HL-60 (cell line): ENCODE measurements around the gene RABGAP1L.

Experiments used
- DNase-seq, 2 experiments: peaks; one replicate each; pipeline ENCODE4 v3.0.0-alpha.2; 2010 to 2020; ENCODE audit warnings: low read depth in 1 of 2, low spot score in 1 of 2
- H3K27ac ChIP-seq: fragments of 250-450 bp; sonication (Bioruptor Pico); replicated peaks from 2 replicates; pipeline ENCODE4 v1.5.1; 2020; ENCODE audit warnings: mild to moderate bottlenecking, moderate library complexity
- H3K27me3 ChIP-seq: fragments of 250-450 bp; sonication (Bioruptor Pico); 2 replicates; pipeline ENCODE4 v1.5.1; 2021; ENCODE audit warnings: mild to moderate bottlenecking, moderate library complexity; ENCODE audit not compliant: insufficient read depth, poor library complexity, severe bottlenecking
- H3K4me3 ChIP-seq: replicated peaks from 2 replicates; pipeline ENCODE4 v1.5.1; 2011; ENCODE audit warnings: mild to moderate bottlenecking, control low read depth, low read length; ENCODE audit not compliant: insufficient read depth
- GABPA ChIP-seq: IDR thresholded peaks from 2 replicates; pipeline ENCODE4 v1.6.1; 2012; ENCODE audit warnings: low read depth
- POLR2AphosphoS5 ChIP-seq: IDR thresholded peaks from 2 replicates; pipeline ENCODE4 v1.6.1; 2012; ENCODE audit warnings: low read depth
- SPI1 ChIP-seq: IDR thresholded peaks from 2 replicates; pipeline ENCODE4 v1.6.1; 2012; ENCODE audit warnings: low read depth, mild to moderate bottlenecking, borderline replicate concordance
- TF ChIP-seq, protein P1 (sequence below): IDR thresholded peaks from 2 replicates; pipeline ENCODE4 v1.6.1; 2012; ENCODE audit warnings: low read depth; ENCODE audit not compliant: insufficient replicate concordance
- TF ChIP-seq, protein P2 (sequence below): IDR thresholded peaks from one replicate; pipeline ENCODE4 v1.5.1; 2011; ENCODE audit warnings: low read length, control low read depth, inconsistent platforms; ENCODE audit not compliant: insufficient read depth

The RABGAP1L gene

GRCh38 chr1:174426153-174426552 is 266.8 kb downstream of the RABGAP1L start:
- Histone ChIP-seq H3K27ac (no peak overlapping the region), H3K27me3 (no peaks in the 10 kb centered on the region), H3K4me3 (no peak overlapping the region)
- DNase-seq: no peak
- TF ChIP-seq, protein P1, sequence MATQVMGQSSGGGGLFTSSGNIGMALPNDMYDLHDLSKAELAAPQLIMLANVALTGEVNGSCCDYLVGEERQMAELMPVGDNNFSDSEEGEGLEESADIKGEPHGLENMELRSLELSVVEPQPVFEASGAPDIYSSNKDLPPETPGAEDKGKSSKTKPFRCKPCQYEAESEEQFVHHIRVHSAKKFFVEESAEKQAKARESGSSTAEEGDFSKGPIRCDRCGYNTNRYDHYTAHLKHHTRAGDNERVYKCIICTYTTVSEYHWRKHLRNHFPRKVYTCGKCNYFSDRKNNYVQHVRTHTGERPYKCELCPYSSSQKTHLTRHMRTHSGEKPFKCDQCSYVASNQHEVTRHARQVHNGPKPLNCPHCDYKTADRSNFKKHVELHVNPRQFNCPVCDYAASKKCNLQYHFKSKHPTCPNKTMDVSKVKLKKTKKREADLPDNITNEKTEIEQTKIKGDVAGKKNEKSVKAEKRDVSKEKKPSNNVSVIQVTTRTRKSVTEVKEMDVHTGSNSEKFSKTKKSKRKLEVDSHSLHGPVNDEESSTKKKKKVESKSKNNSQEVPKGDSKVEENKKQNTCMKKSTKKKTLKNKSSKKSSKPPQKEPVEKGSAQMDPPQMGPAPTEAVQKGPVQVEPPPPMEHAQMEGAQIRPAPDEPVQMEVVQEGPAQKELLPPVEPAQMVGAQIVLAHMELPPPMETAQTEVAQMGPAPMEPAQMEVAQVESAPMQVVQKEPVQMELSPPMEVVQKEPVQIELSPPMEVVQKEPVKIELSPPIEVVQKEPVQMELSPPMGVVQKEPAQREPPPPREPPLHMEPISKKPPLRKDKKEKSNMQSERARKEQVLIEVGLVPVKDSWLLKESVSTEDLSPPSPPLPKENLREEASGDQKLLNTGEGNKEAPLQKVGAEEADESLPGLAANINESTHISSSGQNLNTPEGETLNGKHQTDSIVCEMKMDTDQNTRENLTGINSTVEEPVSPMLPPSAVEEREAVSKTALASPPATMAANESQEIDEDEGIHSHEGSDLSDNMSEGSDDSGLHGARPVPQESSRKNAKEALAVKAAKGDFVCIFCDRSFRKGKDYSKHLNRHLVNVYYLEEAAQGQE: no peak
- no peak for TF ChIP-seq POLR2AphosphoS5
- no peak for TF ChIP-seq GABPA
- TF ChIP-seq, protein P2, sequence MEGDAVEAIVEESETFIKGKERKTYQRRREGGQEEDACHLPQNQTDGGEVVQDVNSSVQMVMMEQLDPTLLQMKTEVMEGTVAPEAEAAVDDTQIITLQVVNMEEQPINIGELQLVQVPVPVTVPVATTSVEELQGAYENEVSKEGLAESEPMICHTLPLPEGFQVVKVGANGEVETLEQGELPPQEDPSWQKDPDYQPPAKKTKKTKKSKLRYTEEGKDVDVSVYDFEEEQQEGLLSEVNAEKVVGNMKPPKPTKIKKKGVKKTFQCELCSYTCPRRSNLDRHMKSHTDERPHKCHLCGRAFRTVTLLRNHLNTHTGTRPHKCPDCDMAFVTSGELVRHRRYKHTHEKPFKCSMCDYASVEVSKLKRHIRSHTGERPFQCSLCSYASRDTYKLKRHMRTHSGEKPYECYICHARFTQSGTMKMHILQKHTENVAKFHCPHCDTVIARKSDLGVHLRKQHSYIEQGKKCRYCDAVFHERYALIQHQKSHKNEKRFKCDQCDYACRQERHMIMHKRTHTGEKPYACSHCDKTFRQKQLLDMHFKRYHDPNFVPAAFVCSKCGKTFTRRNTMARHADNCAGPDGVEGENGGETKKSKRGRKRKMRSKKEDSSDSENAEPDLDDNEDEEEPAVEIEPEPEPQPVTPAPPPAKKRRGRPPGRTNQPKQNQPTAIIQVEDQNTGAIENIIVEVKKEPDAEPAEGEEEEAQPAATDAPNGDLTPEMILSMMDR: no peak
- TF ChIP-seq SPI1: no peak

- Histone ChIP-seq H3K27ac (no peak overlapping the region), H3K4me3 (no peak overlapping the region), H3K27me3 (no peaks in the 10 kb centered on the region)
- TF ChIP-seq SPI1: no peak
- no peak for TF ChIP-seq GABPA
- TF ChIP-seq, protein P2: no peak
- DNase-seq: no peak
These were observed 268.7 kb downstream of the RABGAP1L start for GRCh38 chr1:174428033-174428432.

- no peaks in the 10 kb centered on the region for H3K27me3 ChIP-seq
- no peak overlapping the region for H3K27ac ChIP-seq
- TF ChIP-seq, protein P1: no peak
- TF ChIP-seq SPI1 (no peak), POLR2AphosphoS5 (no peak), GABPA (no peak)
- TF ChIP-seq, protein P2: no peak
- DNase-seq: no peak
- H3K4me3 ChIP-seq: no peak overlapping the region
These were observed 269.4 kb downstream of the RABGAP1L start for GRCh38 chr1:174428739-174429138.

GRCh38 chr1:174433451-174433850 is 274.1 kb downstream of the RABGAP1L start:
- no peak for TF ChIP-seq POLR2AphosphoS5
- TF ChIP-seq, protein P1: no peak
- TF ChIP-seq, protein P2: no peak
- no peak for TF ChIP-seq GABPA
- TF ChIP-seq SPI1: no peak
- no peak for DNase-seq
- Histone ChIP-seq H3K4me3 (no peak overlapping the region), H3K27me3 (no peaks in the 10 kb centered on the region), H3K27ac (no peak overlapping the region)
